Fibroblast of villous mesenchyme (primary cell): ENCODE measurements around the gene HK1. TPM values are rescaled to one million over a fixed set of nuclear protein-coding genes. Genes with fewer than 3 reads are reported as not detected.
A peak's percentile ranks its signal among the peaks of the same experiment; 100 is the strongest.

Experiments
- DNase-seq: peaks from one replicate; pipeline ENCODE4 v3.0.0-alpha.2; 2010; ENCODE audit warnings: low read depth
- H3K4me3 ChIP-seq: 2 replicates; pipeline ENCODE4 v1.5.1; 2011; ENCODE audit warnings: low read depth, mild to moderate bottlenecking, low read length
- total RNA-seq: library from RNA; depleted of rRNA; stranded (reverse); fragments of >200 nt; gene quantifications from 2 replicates; pipeline ENCODE4 v1.2.3, GENCODE V29; 2012
- TF ChIP-seq, protein P1 (sequence below): IDR thresholded peaks from 2 replicates; pipeline ENCODE4 v1.5.1; 2012; ENCODE audit warnings: low read depth, mild to moderate bottlenecking, low read length; ENCODE audit not compliant: insufficient read depth

The HK1 gene
- total RNA-seq, 1 donor, result 91.1 TPM

- no peak overlapping the region for H3K4me3 ChIP-seq
- TF ChIP-seq, protein P1, sequence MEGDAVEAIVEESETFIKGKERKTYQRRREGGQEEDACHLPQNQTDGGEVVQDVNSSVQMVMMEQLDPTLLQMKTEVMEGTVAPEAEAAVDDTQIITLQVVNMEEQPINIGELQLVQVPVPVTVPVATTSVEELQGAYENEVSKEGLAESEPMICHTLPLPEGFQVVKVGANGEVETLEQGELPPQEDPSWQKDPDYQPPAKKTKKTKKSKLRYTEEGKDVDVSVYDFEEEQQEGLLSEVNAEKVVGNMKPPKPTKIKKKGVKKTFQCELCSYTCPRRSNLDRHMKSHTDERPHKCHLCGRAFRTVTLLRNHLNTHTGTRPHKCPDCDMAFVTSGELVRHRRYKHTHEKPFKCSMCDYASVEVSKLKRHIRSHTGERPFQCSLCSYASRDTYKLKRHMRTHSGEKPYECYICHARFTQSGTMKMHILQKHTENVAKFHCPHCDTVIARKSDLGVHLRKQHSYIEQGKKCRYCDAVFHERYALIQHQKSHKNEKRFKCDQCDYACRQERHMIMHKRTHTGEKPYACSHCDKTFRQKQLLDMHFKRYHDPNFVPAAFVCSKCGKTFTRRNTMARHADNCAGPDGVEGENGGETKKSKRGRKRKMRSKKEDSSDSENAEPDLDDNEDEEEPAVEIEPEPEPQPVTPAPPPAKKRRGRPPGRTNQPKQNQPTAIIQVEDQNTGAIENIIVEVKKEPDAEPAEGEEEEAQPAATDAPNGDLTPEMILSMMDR, result no peak
- DNase-seq, result no peak
These were observed 67.7 kb downstream of the HK1 start for GRCh38 chr10:69345890-69346474.

- no peak for DNase-seq
- no peak overlapping the region for H3K4me3 ChIP-seq
- TF ChIP-seq, protein P1, result no peak
These were observed 68.5 kb downstream of the HK1 start for GRCh38 chr10:69346776-69347175.

DNA sequence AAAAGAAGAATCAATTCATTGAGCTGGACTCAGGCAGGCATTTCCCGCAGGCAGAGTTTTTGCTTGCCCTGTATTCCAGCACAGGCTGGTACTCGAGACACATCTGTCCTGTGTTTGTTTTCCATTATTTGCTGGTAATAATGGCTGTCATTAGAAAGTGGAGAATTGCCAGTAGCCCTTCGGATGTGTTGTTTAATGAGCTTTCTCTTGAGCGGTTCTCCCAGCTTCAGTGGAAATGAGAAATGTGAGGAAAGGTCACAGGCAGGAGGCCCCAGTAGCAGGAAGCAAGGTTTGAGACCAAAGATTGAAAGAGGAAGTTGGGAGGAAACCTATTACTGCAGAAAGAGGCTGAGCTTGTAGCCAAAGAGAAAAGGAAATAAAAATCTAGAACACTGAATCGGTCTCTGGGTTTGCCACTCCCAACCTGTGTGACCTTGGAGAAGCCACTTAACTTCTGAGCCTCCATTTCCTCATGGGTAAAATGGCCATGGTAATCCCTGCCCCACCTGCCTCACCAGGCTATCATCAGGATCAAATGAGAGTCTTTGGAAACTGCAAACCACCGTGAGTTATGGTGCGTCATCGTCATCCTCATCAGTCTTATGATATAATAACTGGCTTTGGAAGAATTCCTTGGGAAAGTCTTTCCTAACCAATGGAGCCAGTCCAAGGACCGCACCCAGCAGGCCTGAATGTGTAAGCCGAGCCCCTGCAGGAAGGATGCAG is 70.7 kb downstream of the HK1 start:
- H3K4me3 ChIP-seq, result no peak overlapping the region
- TF ChIP-seq, protein P1, result no peak
- peak; percentile 97 for DNase-seq

GRCh38 chr10:69349542-69349888 is 71.2 kb downstream of the HK1 start:
- no peak overlapping the region for H3K4me3 ChIP-seq
- TF ChIP-seq, protein P1, result no peak
- DNase-seq, result no peak

DNA sequence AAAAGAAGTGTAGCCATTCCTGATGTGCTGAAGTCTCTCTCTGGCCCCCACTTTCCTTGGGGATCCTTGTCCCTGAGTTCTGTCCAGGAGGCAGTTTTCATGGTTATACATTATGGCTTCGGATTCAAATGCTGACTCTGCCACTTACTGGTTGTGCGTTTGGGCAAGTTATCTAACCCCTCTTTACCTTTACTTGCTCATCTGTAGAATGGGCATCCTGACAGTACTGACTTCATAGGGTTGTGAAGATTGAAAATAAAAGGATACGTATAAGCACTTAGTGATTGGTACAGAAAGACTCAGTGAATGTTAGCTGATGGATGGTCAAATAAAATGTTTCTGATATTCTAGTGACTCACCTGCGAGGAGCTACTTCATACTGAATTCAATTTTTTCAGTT is 73.3 kb downstream of the HK1 start:
- DNase-seq, result no peak
- TF ChIP-seq, protein P1, result no peak
- H3K4me3 ChIP-seq, result no peak overlapping the region

DNA sequence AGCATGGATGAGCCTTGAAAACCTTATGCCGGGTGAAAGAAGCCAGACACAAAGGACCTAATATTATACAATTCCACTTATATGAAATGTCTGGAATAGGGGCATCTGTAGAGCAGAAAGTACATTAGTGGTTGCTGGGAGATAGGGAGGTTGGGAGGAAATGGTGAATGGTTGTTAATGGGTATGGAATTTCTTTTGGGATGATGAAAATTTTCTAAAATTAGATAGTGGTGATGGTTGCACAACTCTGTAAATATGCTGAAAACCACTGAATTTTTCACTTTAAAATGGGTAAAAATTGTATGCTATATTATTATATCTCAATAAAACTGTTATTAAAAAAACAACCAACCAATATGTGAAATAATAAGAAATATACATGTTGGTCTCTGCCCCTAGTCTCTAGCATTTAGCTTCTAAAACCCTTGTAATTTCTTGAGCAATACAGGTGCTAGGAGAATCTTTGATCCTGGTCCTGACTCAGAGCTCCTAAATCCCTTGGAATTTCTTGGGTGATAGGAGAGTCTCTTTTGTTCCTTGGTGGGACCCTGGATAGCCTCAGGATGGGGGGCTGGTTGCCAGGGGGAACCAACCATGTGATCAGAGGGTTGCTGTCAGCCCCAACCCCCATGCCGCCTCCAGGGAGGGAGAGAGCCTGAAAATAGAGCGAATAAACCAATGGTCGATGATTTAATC is 74.4 kb downstream of the HK1 start:
- H3K4me3 ChIP-seq, result no peak overlapping the region
- TF ChIP-seq, protein P1, result no peak
- peak; percentile 86 for DNase-seq
